SK-N-MC (cell line): ENCODE measurements around the gene DCAF17.
A peak's percentile ranks its signal among the peaks of the same experiment; 100 is the strongest.

ENCODE experiments used
- DNase-seq: peaks from one replicate; pipeline ENCODE4 v3.0.0-alpha.2; 2011; ENCODE audit warnings: low read depth, low spot score
- H3K27ac ChIP-seq: fragments of 200-600 bp; sonication (generic); 2 replicates; pipeline ENCODE4 v1.5.1; 2016; ENCODE audit warnings: mixed run types
- H3K36me3 ChIP-seq: fragments of 200-600 bp; sonication (generic); 2 replicates; pipeline ENCODE4 v1.6.1; 2017; ENCODE audit warnings: antibody characterized with exemption, low read length, mixed read lengths; ENCODE audit not compliant: insufficient read depth
- H3K4me3 ChIP-seq: fragments of 200-600 bp; sonication (generic); 2 replicates; pipeline ENCODE4 v1.5.1; 2016
- H3K9ac ChIP-seq: fragments of 200-600 bp; sonication (generic); 2 replicates; pipeline ENCODE4 v1.8.0; 2017; ENCODE audit warnings: mixed run types, mixed read lengths; ENCODE audit not compliant: insufficient read length
- H3K9me3 ChIP-seq: fragments of 200-600 bp; sonication (generic); 2 replicates; pipeline ENCODE4 v1.6.1; 2017; ENCODE audit warnings: low read depth, mild to moderate bottlenecking, antibody characterized with exemption, low read length, moderate library complexity, mixed read lengths
- EZH2 ChIP-seq: fragments of 200-600 bp; sonication (generic); IDR thresholded peaks from one replicate; pipeline ENCODE4 v1.6.1; 2017; ENCODE audit warnings: antibody characterized with exemption
- FOXP2 ChIP-seq: optimal IDR thresholded peaks from 2 replicates; pipeline ENCODE3; 2011; ENCODE audit warnings: mild to moderate bottlenecking, moderate library complexity; ENCODE audit not compliant: insufficient read depth; ENCODE audit errors: extremely low read length, control extremely low read depth
- POLR2AphosphoS5 ChIP-seq: IDR thresholded peaks from 2 replicates; pipeline ENCODE4 v1.6.1; 2012; ENCODE audit warnings: mild to moderate bottlenecking, low read depth, low read length, borderline replicate concordance

DCAF17 gene

GRCh38 chr2:171469176-171469575 lies 35.1 kb downstream of the DCAF17 start:
- H3K9ac ChIP-seq = no peak overlapping the region
- peaks cover 46% of the 10 kb centered on the region for H3K36me3 ChIP-seq
- H3K27ac ChIP-seq = peak overlapping the region; percentile 39; the same call in 1 of the 2 replicates
- DNase-seq = no peak
- no peak overlapping the region for H3K4me3 ChIP-seq
- no peak for TF ChIP-seq POLR2AphosphoS5
- no peaks in the 10 kb centered on the region for H3K9me3 ChIP-seq

- no peak for DNase-seq
- TF ChIP-seq FOXP2 = no peak
- TF ChIP-seq POLR2AphosphoS5 = no peak
- TF ChIP-seq EZH2 = no peak
- Histone ChIP-seq H3K9ac (no peak overlapping the region), H3K36me3 (peaks cover 53% of the 10 kb centered on the region), H3K27ac (no peak overlapping the region), H3K9me3 (no peaks in the 10 kb centered on the region), H3K4me3 (no peak overlapping the region)
These were observed 36.1 kb downstream of the DCAF17 start for GRCh38 chr2:171470129-171470528.

GRCh38 chr2:171475979-171476378 lies 42.0 kb downstream of the DCAF17 start:
- no peak for TF ChIP-seq EZH2
- TF ChIP-seq POLR2AphosphoS5 = no peak
- no peak for TF ChIP-seq FOXP2
- no peak overlapping the region for H3K9ac ChIP-seq

GRCh38 chr2:171478345-171478744 lies 44.3 kb downstream of the DCAF17 start:
- no peak for DNase-seq
- TF ChIP-seq EZH2 (no peak), POLR2AphosphoS5 (no peak), FOXP2 (no peak)
- Histone ChIP-seq H3K9ac (no peak overlapping the region), H3K36me3 (peaks cover 23% of the 10 kb centered on the region), H3K27ac (no peak overlapping the region), H3K9me3 (no peaks in the 10 kb centered on the region), H3K4me3 (no peak overlapping the region)

More at GRCh38 chr2:171475979-171476378, 42.0 kb downstream of the DCAF17 start:
- DNase-seq = no peak
- Histone ChIP-seq H3K27ac (no peak overlapping the region), H3K36me3 (peaks cover 33% of the 10 kb centered on the region), H3K4me3 (no peak overlapping the region), H3K9me3 (no peaks in the 10 kb centered on the region)

GRCh38 chr2:171479154-171479814 lies 45.3 kb downstream of the DCAF17 start:
- H3K36me3 ChIP-seq = peaks cover 16% of the 10 kb centered on the region
- H3K27ac ChIP-seq = no peak overlapping the region
- no peak overlapping the region for H3K4me3 ChIP-seq
- H3K9me3 ChIP-seq = no peaks in the 10 kb centered on the region
- H3K9ac ChIP-seq = no peak overlapping the region
- TF ChIP-seq EZH2 = no peak
- TF ChIP-seq FOXP2 = no peak
- TF ChIP-seq POLR2AphosphoS5 = no peak
- no peak for DNase-seq

GRCh38 chr2:171480908-171481307 lies 46.9 kb downstream of the DCAF17 start:
- peaks cover 7% of the 10 kb centered on the region; the same call in 1 of the 2 replicates for H3K36me3 ChIP-seq
- DNase-seq = no peak
- H3K9ac ChIP-seq = no peak overlapping the region
- TF ChIP-seq FOXP2 = no peak
- no peak for TF ChIP-seq EZH2
- no peak for TF ChIP-seq POLR2AphosphoS5
- no peaks in the 10 kb centered on the region for H3K9me3 ChIP-seq
- no peak overlapping the region for H3K27ac ChIP-seq
- H3K4me3 ChIP-seq = no peak overlapping the region

- Histone ChIP-seq H3K36me3 (peaks cover 7% of the 10 kb centered on the region; the same call in 1 of the 2 replicates), H3K27ac (no peak overlapping the region), H3K4me3 (no peak overlapping the region), H3K9me3 (no peaks in the 10 kb centered on the region), H3K9ac (no peak overlapping the region)
- no peak for TF ChIP-seq POLR2AphosphoS5
- TF ChIP-seq FOXP2 = no peak
- TF ChIP-seq EZH2 = no peak
- no peak for DNase-seq
These were observed 48.3 kb downstream of the DCAF17 start for GRCh38 chr2:171482308-171482707.

- no peak for DNase-seq
- Histone ChIP-seq H3K9ac (no peak overlapping the region), H3K4me3 (no peak overlapping the region), H3K27ac (no peak overlapping the region), H3K36me3 (peaks cover 7% of the 10 kb centered on the region; the same call in 1 of the 2 replicates), H3K9me3 (no peaks in the 10 kb centered on the region)
- no peak for TF ChIP-seq POLR2AphosphoS5
- no peak for TF ChIP-seq FOXP2
- no peak for TF ChIP-seq EZH2
These were observed 48.9 kb downstream of the DCAF17 start for GRCh38 chr2:171482877-171483276.

GRCh38 chr2:171483793-171484192 lies 49.8 kb downstream of the DCAF17 start:
- TF ChIP-seq FOXP2 (no peak), POLR2AphosphoS5 (no peak), EZH2 (no peak)
- H3K9me3 ChIP-seq = no peaks in the 10 kb centered on the region; the same call in 1 of the 2 replicates
- no peak overlapping the region for H3K27ac ChIP-seq
- no peak overlapping the region for H3K4me3 ChIP-seq
- no peak overlapping the region for H3K9ac ChIP-seq
- no peak for DNase-seq
- peaks cover 7% of the 10 kb centered on the region; the same call in 1 of the 2 replicates for H3K36me3 ChIP-seq
